ENCODE data around the gene CFAP54.

The CFAP54 gene

DNA sequence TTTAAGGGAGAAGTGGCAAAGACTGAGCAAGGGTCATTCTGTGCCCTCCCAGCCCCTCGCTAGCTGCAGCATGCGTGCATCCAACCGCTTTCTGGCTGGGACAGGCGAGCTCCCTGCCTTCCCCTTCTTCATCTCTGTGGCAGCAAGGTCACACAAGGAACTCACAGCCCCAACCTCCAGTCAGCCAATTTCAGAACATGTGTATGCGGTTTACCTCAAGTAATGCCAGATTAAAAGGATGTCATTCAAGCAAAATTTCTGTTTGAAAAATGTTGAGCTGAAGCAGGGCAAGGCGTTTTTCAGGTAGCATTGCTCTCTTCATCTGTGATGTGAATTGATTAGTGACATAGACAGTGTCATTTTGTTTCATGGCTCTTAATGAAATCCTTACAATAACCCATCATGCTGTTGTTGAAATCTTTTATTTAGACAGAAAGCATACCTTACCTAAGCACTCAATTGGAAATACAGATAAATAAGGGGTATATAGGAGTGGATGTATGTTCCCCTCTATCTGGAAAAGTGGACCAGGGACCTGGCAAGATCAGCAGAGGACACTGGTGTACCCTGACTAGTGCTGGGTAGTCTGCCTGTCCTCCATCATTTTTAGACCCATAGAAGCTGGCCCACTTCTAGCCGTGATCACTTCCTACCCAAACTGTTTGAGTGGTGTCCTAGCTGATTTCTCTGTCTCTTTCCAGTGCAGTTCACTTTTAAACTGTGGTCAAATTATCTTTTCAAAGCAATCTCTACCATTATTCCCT lies 334.9 kb downstream of the CFAP54 start:
- DNase-seq: no peak

DNA sequence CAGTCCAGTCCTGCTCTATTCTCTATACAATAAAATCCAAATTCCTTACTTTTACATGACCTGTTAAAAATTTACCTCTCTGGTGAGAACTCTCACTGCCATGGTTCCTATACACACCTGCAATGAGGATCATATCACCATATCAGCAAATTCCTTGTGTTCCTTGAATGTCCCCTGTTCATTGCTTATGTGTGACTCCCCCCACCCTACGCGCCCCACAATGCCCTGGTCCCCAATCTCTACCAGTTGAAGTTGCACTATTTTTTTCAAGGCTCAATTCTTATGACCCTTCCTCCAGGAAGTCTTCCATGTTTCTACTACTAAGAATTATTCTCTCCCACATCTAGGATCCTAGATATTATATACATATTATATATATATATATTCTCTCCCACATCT lies 335.5 kb downstream of the CFAP54 start:
- no peak for DNase-seq

DNA sequence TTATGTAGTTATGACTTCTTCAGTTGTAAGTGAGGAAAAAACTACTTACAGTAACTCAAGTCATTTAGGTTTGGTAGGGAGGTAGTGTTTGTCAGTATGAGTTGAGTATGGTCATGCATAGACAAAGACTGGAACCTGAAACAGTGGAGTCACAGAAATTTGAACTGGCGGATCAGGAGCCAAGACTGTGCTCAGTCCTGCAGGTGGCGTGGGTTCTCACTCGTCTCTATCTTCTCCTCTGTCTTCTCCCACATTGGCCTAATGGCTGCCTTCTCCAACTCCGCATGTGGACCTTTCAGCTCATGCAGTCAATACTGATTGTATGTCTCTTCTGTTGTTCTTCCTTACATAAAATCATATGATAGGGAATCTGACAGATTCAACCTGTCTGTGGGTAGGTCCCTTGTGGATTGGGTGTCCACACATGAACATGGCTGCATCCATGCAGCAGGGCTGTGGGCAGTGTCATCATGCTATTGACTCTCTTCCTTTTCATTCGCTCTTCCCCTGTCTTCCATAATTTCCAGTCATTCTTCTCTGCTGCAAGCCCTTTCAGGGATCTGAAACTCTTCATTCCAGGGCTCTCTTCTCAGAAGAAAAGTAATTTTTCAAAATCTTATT lies 338.9 kb downstream of the CFAP54 start:
- no peak for DNase-seq

GRCh38 chr12:96829354-96829753 lies 340.0 kb downstream of the CFAP54 start:
- DNase-seq: no peak

DNA sequence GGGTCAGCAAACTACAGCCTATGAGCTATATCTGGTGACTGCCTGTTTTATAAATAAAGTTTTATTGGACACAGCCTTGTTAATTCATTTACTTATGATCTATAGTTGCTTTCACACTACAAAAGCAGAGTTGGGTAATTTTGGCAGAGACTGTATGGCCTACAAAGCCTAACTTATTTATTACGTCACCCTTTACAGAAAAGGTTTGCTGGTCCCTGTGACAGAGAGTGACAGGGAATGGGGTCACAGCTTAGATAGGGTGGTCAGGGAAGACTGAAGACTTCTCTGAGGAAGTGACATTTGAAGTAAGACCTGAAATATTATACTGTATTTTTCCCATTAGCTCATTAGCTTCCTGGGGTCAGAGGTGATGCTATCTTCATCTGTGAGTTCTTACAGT lies 342.0 kb downstream of the CFAP54 start:
- no peak for DNase-seq

GRCh38 chr12:96846293-96846692 lies 356.9 kb downstream of the CFAP54 start:
- no peak for DNase-seq

GRCh38 chr12:96850676-96851075 lies 361.3 kb downstream of the CFAP54 start:
- DNase-seq: peak in 10 of 56 donors; percentile 1 to 31 (median 17)

- no peak for DNase-seq
Observed at GRCh38 chr12:96858162-96858561, 368.8 kb downstream of the CFAP54 start.

DNA sequence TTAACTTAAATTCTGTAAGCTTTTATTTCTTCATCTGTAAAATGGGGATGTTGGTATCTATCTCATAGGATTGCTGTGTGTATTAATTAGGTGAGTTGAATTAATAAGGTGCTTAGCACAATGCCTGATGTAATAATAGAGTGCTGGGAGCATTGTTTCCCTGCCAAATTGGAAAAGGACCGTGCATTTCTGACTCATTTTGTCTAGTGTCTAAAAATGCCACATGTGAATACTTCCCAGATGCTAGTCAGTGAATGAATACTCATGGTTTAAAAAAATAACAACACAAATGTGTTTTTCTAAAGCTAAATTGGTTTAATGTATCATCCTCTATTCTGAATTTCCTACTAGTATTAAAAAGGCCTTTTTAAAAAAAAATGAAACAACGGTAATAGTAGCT lies 372.3 kb downstream of the CFAP54 start:
- DNase-seq: no peak

- no peak for DNase-seq
Observed at GRCh38 chr12:96862326-96862725, 372.9 kb downstream of the CFAP54 start.

GRCh38 chr12:96864335-96864734 lies 375.0 kb downstream of the CFAP54 start:
- DNase-seq: no peak

- no peak for DNase-seq
Observed at GRCh38 chr12:96866801-96867590, 377.6 kb downstream of the CFAP54 start.

GRCh38 chr12:96870946-96871345 lies 381.6 kb downstream of the CFAP54 start:
- DNase-seq: no peak

DNA sequence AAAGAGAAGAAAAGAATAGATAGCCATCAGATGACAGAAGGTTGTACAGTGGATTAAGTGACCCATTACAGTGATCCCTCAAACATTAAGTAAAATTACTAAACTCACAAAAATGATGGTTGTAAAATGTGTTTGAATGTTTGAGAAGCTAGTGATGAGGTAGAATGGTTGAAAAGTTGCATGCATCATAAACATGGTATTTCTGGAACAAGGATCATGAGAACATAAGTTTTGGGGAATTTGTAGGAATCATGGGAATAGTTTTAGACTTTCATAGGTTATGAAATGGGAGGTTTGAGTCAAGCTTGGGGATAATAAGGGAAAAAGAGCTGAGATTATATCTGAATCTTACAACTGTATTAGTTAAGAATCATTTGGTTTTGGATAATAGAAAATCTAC lies 383.6 kb downstream of the CFAP54 start:
- DNase-seq: no peak

- no peak for DNase-seq
Observed at GRCh38 chr12:96874211-96874610, 384.8 kb downstream of the CFAP54 start.

- no peak for DNase-seq
Observed at GRCh38 chr12:96876966-96877365, 387.6 kb downstream of the CFAP54 start.

GRCh38 chr12:96878704-96879103 lies 389.3 kb downstream of the CFAP54 start:
- DNase-seq: no peak

DNA sequence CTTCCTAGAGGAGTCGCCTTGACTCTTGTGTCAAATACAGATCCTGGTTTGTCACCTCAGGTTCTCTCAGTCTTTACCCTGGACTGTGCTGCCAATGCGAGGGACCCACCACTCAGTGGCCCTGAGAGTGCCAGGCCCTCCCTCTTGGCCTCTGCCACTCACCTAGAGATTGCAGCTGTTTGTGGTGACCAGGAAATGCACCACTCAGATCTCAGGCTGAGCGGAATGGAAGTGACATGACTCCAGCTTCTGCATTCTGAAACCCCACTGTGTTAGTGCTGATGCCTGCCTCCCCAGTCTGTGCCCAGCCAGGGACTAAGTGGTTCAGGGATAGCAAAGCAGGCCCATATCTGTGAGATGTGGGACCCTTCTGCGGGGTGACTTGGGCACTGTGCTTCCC lies 389.9 kb downstream of the CFAP54 start:
- no peak for DNase-seq

DNA sequence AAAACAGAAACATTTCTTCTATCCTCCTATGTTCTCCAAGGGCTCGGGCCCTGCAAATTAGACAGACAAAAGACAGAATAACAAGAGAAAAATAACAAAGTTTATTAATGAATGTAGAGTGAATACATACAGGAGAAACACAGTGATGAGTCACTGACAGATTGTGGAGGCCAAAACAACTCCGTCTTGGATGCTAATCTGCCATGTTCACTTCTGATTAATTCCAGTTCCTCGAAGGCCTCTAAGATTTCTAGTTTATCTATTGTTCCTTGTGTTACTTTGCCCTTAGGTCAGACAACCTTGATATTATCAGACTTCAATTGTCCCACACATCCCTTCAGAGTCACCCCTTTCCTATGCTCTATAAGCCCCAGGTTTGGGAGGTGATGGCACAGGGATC lies 390.8 kb downstream of the CFAP54 start:
- no peak for DNase-seq

DNA sequence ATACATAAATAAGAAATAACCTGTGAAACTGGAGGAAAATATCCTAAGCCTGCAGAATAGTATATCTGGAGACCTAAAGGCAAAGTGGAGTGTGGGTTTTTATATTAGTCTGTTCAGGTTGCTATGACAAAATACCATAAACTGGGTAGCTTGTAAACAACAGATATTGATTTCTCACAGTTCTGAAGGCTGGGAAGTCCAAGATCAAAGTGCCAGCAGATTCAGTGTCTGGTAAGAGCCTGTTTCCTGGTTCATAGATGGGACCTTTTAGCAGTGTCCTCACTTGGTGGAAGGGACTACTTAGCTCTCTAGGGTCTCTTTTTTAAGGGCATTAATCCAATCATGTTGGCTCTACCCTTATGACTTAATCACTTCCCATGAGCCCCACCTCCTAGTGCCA lies 392.2 kb downstream of the CFAP54 start:
- DNase-seq: no peak

GRCh38 chr12:96882862-96883261 lies 393.5 kb downstream of the CFAP54 start:
- DNase-seq: no peak

- no peak for DNase-seq
Observed at GRCh38 chr12:96883571-96883970, 394.2 kb downstream of the CFAP54 start.

Data from nucleus accumbens (tissue), 56 donors.